BLaER1 treated with 17β-estradiol and CSF1 and Interleukin-3, amounts not matched to agents 10 nM and 100 nM (cell line): ENCODE results near the gene PPP2R3C.

ENCODE experiments used
- H3K27ac ChIP-seq, 11 experiments: shearing (Covaris generic); formaldehyde crosslinking; 2 replicates each; pipeline ENCODE4 v1.8.1; 2022
- H3K27me3 ChIP-seq, 11 experiments: shearing (Covaris generic); formaldehyde crosslinking; 2 replicates each; pipeline ENCODE4 v1.8.1; 2022
- H3K36me3 ChIP-seq, 11 experiments: shearing (Covaris generic); formaldehyde crosslinking; 2 replicates each; pipeline ENCODE4 v1.8.1; 2022
- H3K4me1 ChIP-seq, 10 experiments: shearing (Covaris generic); formaldehyde crosslinking; 2 replicates each; pipeline ENCODE4 v1.8.1; 2022
- H3K4me2 ChIP-seq, 11 experiments: shearing (Covaris generic); formaldehyde crosslinking; 2 replicates each; pipeline ENCODE4 v1.8.1; 2022
- H3K4me3 ChIP-seq, 10 experiments: shearing (Covaris generic); formaldehyde crosslinking; 2 replicates each; pipeline ENCODE4 v1.8.1; 2022
- H3K9ac ChIP-seq, 11 experiments: shearing (Covaris generic); formaldehyde crosslinking; 2 replicates each; pipeline ENCODE4 v1.8.1; 2022
- H3K9me3 ChIP-seq, 11 experiments: shearing (Covaris generic); formaldehyde crosslinking; replicated peaks in 1 of 11; 2 replicates each; pipeline ENCODE4 v1.8.1; 2022
- H4K20me1 ChIP-seq, 11 experiments: shearing (Covaris generic); formaldehyde crosslinking; 2 replicates each; pipeline ENCODE4 v1.8.1; 2022
- Cebpa-rat ChIP-seq, 11 experiments: shearing (Covaris generic); IDR thresholded peaks; 2 replicates each; pipeline ENCODE4 v1.8.1; 2022

Gene PPP2R3C

GRCh38 chr14:35051796-35052195, 70.0 kb downstream of the PPP2R3C start:
- Histone ChIP-seq H3K27ac (no peak overlapping the region), H4K20me1 (no peaks in the 10 kb centered on the region), H3K27me3 (no peaks in the 10 kb centered on the region), H3K4me2 (no peak overlapping the region), H3K4me3 (no peak overlapping the region), H3K9me3 (no peaks in the 10 kb centered on the region), H3K9ac (no peak overlapping the region), H3K36me3 (peaks cover 13 to 70% (median 33%) of the 10 kb centered on the region in 11 experiments; a peak in 20 of 22 replicates), H3K4me1 (peaks cover 9 to 30% (median 14%) of the 10 kb centered on the region in 10 experiments)
- no peak for TF ChIP-seq Cebpa-rat (IDR thresholded peaks at IDR 0.05)

- no peaks in the 10 kb centered on the region for H4K20me1 ChIP-seq
- no peaks in the 10 kb centered on the region for H3K27me3 ChIP-seq
- peaks cover 10 to 58% (median 29%) of the 10 kb centered on the region in 11 experiments; a peak in 20 of 22 replicates for H3K36me3 ChIP-seq
- TF ChIP-seq Cebpa-rat (IDR thresholded peaks at IDR 0.05) = no peak
- H3K27ac ChIP-seq = no peak overlapping the region; a peak in 1 of 22 replicates
- no peaks in the 10 kb centered on the region for H3K9me3 ChIP-seq
- no peak overlapping the region for H3K4me3 ChIP-seq
- peaks cover 10 to 31% (median 15%) of the 10 kb centered on the region in 10 experiments for H3K4me1 ChIP-seq
- no peak overlapping the region for H3K9ac ChIP-seq
- H3K4me2 ChIP-seq = peak overlapping the region in 4 of 11 experiments; percentile 5 to 26 (median 22); a peak in 3 of 22 replicates
Measured at GRCh38 chr14:35050652-35051051, 71.1 kb downstream of the PPP2R3C start.

GRCh38 chr14:35047976-35048513, 73.7 kb downstream of the PPP2R3C start:
- TF ChIP-seq Cebpa-rat (IDR thresholded peaks at IDR 0.05) = no peak
- no peak overlapping the region for H3K4me3 ChIP-seq
- H3K36me3 ChIP-seq = peaks cover 6 to 34% (median 15%) of the 10 kb centered on the region in 11 experiments; a peak in 16 of 22 replicates
- H3K27me3 ChIP-seq = no peaks in the 10 kb centered on the region
- H4K20me1 ChIP-seq = no peaks in the 10 kb centered on the region
- H3K9ac ChIP-seq = no peak overlapping the region
- H3K4me1 ChIP-seq = peaks cover 12 to 38% (median 17%) of the 10 kb centered on the region in 10 experiments
- H3K9me3 ChIP-seq = no peaks in the 10 kb centered on the region
- H3K4me2 ChIP-seq = peak overlapping the region in 9 of 11 experiments; percentile 78 to 96 (median 91); a peak in 16 of 22 replicates
- H3K27ac ChIP-seq = no peak overlapping the region

GRCh38 chr14:35046751-35047536, 74.8 kb downstream of the PPP2R3C start:
- H3K4me2 ChIP-seq = peak overlapping the region; percentile 78 to 96 (median 91)
- no peaks in the 10 kb centered on the region for H4K20me1 ChIP-seq
- peak overlapping the region; percentile 67 to 85 (median 74) for H3K27ac ChIP-seq
- H3K27me3 ChIP-seq = no peaks in the 10 kb centered on the region
- peak overlapping the region; percentile 76 to 91 (median 83) for H3K4me3 ChIP-seq
- H3K36me3 ChIP-seq = peaks cover 5 to 23% (median 15%) of the 10 kb centered on the region in 11 experiments; a peak in 15 of 22 replicates
- no peak for TF ChIP-seq Cebpa-rat (IDR thresholded peaks at IDR 0.05)
- H3K9ac ChIP-seq = peak overlapping the region; percentile 74 to 87 (median 84)
- no peaks in the 10 kb centered on the region for H3K9me3 ChIP-seq
- peaks cover 12 to 38% (median 17%) of the 10 kb centered on the region in 10 experiments for H3K4me1 ChIP-seq

- H4K20me1 ChIP-seq = no peaks in the 10 kb centered on the region
- peak within 1 kb of the TSS; percentile 74 to 87 (median 84) for H3K9ac ChIP-seq
- H3K27ac ChIP-seq = peak within 1 kb of the TSS; percentile 67 to 85 (median 74)
- H3K36me3 ChIP-seq = peaks cover 5 to 22% (median 10%) of the 10 kb centered on the region in 11 experiments; a peak in 15 of 22 replicates
- H3K27me3 ChIP-seq = no peaks in the 10 kb centered on the region
- peak within 1 kb of the TSS; percentile 78 to 96 (median 91) for H3K4me2 ChIP-seq
- no peaks in the 10 kb centered on the region for H3K9me3 ChIP-seq
- TF ChIP-seq Cebpa-rat (IDR thresholded peaks at IDR 0.05) = no peak
- H3K4me3 ChIP-seq = peak within 1 kb of the TSS; percentile 76 to 91 (median 83)
- peaks cover 12 to 38% (median 17%) of the 10 kb centered on the region in 10 experiments for H3K4me1 ChIP-seq
Measured at GRCh38 chr14:35046048-35046750, 75.6 kb downstream of the PPP2R3C start, which contains the start of gene FAM177A1. Gene FAM177A1 (plus strand): TSS chr14:35046272. CDS start chr14:35046464, 192 bp downstream.

- Histone ChIP-seq H4K20me1 (no peaks in the 10 kb centered on the region), H3K9me3 (no peaks in the 10 kb centered on the region), H3K4me3 (peak overlapping the region; percentile 76 to 91 (median 83)), H3K27ac (peak overlapping the region; percentile 67 to 85 (median 72)), H3K9ac (peak overlapping the region; percentile 74 to 87 (median 84)), H3K4me2 (peak overlapping the region; percentile 77 to 95 (median 86)), H3K4me1 (peaks cover 12 to 37% (median 17%) of the 10 kb centered on the region in 10 experiments), H3K27me3 (no peaks in the 10 kb centered on the region), H3K36me3 (peaks cover 5 to 19% (median 10%) of the 10 kb centered on the region in 11 experiments; a peak in 15 of 22 replicates)
- TF ChIP-seq Cebpa-rat (IDR thresholded peaks at IDR 0.05) = no peak
Measured at GRCh38 chr14:35045798-35046047, 76.1 kb downstream of the PPP2R3C start.

- H3K27me3 ChIP-seq = no peaks in the 10 kb centered on the region
- H3K9me3 ChIP-seq = no peaks in the 10 kb centered on the region
- H3K4me3 ChIP-seq = peak overlapping the region; percentile 76 to 91 (median 83)
- H3K4me1 ChIP-seq = peaks cover 10 to 31% (median 17%) of the 10 kb centered on the region in 10 experiments
- no peak for TF ChIP-seq Cebpa-rat (IDR thresholded peaks at IDR 0.05)
- H3K4me2 ChIP-seq = peak overlapping the region; percentile 77 to 95 (median 86)
- H4K20me1 ChIP-seq = no peaks in the 10 kb centered on the region
- peaks cover 4 to 16% (median 8%) of the 10 kb centered on the region in 11 experiments; a peak in 15 of 22 replicates for H3K36me3 ChIP-seq
- H3K27ac ChIP-seq = peak overlapping the region; percentile 67 to 85 (median 72); a peak in 21 of 22 replicates
- peak overlapping the region; percentile 74 to 87 (median 84); a peak in 21 of 22 replicates for H3K9ac ChIP-seq
Measured at GRCh38 chr14:35044939-35045797, 76.6 kb downstream of the PPP2R3C start.

GRCh38 chr14:35043046-35043445, 78.7 kb downstream of the PPP2R3C start:
- no peak overlapping the region for H3K9ac ChIP-seq
- TF ChIP-seq Cebpa-rat (IDR thresholded peaks at IDR 0.05) = no peak
- H3K36me3 ChIP-seq = no peaks in the 10 kb centered on the region
- H3K4me3 ChIP-seq = no peak overlapping the region
- no peak overlapping the region for H3K4me2 ChIP-seq
- no peaks in the 10 kb centered on the region for H4K20me1 ChIP-seq
- no peak overlapping the region for H3K27ac ChIP-seq
- H3K4me1 ChIP-seq = peaks cover 10 to 21% (median 17%) of the 10 kb centered on the region in 10 experiments
- no peaks in the 10 kb centered on the region for H3K27me3 ChIP-seq
- H3K9me3 ChIP-seq = no peaks in the 10 kb centered on the region
